ENCODE data around the gene GDF7.

GDF7 gene

DNA sequence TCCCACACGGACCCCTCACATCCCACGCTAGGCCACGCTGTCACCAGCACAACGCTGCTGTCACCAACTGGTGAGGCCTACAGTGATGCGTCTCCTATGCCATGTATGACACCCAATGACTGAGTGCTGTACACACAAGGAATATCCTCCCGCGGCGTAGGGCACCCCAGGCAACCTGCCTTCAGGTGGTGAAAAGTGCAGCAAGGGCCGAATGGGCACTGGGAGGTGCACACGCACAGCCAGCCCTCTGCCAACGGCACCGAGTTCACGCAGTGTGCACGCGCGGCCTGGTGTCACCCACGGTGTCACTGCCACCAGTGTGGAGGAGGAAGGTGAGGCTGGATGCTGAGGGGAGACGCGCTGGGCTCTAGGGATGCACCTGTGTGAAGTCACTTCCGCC is 20.5 kb upstream of the GDF7 start:
- DNase-seq = no peak

DNA sequence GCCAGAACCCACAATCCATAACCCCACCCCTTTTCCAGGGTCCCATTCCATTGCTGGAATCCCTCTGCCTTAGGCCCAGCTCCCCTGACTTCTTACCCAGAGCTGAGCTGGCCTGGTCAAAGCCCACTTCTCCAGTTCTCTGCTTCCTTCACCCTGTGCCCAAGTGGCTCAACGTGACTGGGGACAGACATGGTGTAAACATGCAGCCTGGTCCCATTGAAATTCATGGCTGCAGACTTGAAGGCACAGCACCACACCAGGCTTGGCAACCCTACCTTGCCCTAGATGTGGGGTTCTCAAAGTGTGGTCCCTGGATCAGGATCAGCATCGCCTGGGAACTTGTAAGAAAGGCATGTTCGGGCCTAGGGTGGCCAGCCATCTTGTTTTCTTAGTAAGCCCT is 19.7 kb upstream of the GDF7 start:
- DNase-seq = no peak

GRCh38 chr2:20647738-20648137 is 19.2 kb upstream of the GDF7 start:
- DNase-seq = no peak

DNA sequence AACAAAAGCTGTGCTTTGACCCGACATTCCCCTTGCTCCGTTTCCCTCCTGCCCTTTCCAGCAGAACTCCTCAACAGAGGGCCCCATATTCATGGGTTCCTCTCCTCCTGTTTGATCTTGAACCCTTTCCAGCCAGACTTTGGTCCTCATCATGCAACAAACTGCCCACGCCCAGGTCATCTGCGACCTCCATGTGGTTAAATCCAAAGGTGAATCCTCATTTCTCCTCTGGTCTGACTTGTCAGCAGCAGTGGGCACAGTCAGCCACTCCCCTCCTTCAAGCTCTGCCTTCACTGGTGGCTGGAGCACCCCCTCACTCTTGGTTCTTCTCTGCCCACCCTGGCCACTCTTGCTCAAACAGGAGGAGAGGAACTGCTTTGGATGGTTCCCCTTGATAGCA is 18.7 kb upstream of the GDF7 start:
- no peak for DNase-seq

DNA sequence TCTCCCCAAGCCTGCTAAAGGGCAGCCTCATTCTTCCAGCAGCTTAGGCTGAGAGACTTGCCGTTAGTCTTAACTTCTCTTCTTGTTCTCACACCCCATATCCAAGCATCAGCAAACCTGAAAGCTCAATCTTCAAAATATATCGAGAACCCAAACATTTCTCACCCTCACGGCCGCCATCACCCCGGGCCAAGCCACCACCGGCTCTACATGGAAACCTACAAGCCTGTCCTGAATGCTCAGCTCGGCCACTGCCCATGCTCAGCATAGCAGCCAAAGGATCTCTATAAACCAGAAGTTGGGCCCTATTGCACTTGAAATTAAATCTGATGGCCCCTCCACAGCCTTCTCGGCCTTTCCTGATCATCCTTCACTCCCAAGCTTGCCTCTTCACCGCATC is 18.1 kb upstream of the GDF7 start:
- DNase-seq = no peak

GRCh38 chr2:20649576-20649975 is 17.4 kb upstream of the GDF7 start:
- no peak for DNase-seq

DNA sequence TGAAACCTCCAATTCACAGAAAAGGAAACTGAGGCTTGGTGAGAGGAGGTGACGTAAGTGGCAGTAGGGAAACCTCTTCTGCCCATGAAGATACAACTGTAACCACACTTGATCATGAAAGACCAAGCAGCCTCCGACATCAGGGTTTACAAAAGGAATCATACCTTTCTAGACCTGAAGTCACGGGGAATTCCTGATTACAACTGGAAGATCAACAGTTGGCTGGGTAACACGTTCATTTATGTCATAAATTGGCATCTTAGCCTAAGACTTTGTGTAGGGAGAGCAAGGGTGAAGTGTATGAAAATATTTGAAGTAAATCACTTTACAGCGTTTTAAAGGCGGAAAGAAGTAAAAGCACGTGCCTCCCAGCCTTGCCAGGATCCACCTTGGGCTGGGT is 17.0 kb upstream of the GDF7 start:
- no peak for DNase-seq

GRCh38 chr2:20650393-20650876 is 16.5 kb upstream of the GDF7 start:
- DNase-seq = peak in 1 of 2 donors; percentile 25

GRCh38 chr2:20650877-20651730 is 15.8 kb upstream of the GDF7 start, which contains the start of gene HS1BP3:
HS1BP3 (minus strand) TSS chr2:20651098; CDS start chr2:20651063, 35 bp downstream.
- DNase-seq = peak; percentile 83 to 85

DNA sequence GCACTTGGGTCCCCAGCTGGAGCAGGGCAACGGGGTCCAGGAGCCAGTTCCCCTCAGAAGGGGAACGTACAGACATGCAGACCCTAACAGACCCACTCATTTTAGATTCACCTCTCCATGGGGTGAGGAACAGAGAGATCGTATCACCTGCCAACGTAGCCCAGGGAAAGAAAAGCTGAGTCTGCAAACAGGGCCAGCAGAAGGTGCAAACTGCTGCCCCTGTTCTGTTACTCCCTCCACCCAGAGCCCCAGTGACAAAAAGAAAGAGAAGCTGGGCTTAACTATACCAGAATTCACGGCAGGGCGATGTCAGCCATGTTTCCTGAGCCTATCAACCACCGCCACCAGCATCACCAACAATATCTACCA is 15.2 kb upstream of the GDF7 start:
- DNase-seq = no peak

DNA sequence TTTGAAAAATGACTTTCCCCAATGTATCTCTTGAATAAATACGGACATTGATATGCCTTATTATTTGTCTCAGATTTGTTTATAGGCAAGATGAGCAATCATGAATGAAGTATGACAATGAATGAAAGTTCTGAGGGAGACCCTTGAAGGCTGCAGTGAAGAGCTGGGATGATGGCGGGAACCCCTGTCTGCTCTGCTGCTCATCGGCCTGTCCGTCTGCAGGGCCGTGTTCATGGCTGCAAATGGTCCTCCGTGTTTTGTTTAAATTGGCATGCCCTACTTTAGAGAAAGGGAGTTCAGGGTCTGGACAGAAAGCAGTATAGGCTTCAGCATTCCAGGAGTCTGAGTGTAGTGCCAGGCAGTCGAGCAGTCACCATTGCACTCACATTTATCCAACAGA is 14.8 kb upstream of the GDF7 start:
- DNase-seq = no peak

- no peak for DNase-seq
Observed at GRCh38 chr2:20652673-20653575, 14.0 kb upstream of the GDF7 start.

DNA sequence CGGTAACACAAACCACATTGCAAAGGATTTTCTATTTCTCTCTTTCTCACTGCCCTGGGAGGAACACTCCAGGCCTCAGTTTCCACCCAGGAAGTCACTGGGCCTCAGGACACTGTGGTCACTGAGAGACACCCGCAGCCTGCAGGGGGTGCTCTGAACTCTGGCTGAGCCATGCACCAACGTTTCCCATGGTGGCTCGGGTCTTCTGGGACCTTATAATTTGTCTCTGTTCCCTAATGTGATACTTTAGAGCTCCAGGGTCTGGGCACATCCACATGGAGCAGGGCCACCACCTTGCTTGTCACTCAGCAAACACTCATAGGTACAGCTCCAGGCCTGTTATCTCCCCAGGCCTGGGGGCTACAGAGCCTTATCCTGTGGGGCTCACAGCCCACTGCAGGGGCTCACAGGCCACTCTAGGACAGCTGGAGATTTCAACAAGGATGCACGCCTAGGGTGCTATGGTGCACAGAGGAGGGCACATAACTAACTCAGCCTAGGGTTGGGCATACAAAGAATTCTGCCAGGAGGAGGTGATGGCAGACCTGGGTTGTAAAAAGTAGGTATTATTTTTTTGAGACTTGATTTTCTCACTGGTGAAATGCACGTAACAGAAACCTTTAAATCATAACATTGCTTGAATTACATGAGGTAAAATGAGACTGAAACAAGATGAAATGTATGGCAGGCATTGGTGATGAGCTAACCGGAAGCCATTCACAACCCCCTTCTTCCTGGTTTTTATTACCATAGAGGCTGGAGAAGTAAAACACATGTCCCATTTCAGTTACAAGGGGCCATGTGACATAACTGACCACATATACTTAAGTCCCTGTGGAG is 13.0 kb upstream of the GDF7 start:
- no peak for DNase-seq

- DNase-seq = no peak
Observed at GRCh38 chr2:20654535-20654813, 12.5 kb upstream of the GDF7 start.

DNA sequence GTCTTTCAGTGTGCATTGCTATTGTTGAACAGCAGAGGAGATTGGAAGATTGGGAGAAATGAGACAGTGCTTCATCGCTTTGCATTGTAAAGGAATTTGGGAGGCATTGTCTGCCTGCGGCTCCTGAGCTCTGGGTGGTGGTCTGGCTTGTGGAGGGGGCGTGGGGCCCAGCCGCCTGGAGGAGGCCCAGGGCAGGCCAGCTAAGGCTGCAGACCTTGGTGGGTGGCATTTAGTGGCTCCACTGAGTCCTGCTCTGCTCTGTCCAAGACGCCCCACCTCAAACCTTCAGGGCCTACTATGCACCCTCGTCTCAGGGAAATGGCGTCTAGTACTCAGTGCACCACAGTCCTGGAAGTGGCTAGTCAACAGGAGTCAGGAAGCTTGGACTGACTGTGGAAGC is 10.4 kb upstream of the GDF7 start:
- no peak for DNase-seq

GRCh38 chr2:20657522-20658235 is 9.3 kb upstream of the GDF7 start:
- DNase-seq = no peak

DNA sequence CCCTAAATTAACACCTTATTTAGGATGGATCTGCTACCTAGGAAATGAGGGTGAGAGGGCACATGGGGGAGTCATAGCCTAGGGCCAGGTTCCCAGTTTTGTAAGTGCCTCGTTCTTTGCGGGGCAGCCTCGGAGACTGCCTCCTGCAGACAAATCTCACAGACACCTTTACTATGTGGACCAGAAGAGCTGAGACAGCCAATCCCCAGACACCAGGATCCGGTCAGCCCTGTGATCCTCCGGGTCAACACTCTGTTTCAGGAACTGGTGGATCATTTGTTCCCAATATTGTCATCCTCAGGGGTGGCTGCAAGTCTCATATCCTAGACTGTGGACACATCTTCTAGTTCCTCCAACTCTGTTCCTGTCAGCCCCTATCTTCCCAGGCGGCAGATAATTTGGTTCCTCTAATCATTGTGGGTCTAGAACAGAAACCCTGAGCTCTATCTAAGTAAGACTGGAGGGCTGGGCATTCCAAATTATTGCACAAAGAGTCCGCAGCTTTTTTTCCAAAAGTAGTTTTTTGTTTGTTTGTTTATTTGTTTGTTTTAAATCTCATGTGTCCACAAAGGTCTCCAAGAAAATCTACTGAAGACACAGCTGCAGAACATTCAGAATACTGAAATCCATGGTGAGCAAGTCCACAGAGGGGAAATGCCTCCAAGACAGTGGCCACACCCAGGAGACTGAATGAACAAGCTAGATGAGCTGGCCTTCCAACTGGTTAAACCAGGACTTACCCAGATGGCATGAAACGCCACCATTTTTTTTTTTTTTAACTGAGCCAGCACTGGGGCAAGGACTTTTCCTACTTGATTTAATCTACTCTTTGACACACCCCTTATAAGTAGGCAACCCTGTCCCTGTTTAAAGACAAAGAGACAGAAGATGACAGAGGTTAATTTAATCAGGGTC is 6.2 kb upstream of the GDF7 start:
- no peak for DNase-seq

- peak; percentile 53 to 61 for DNase-seq
Observed at GRCh38 chr2:20661421-20662307, 5.3 kb upstream of the GDF7 start.

GRCh38 chr2:20662308-20662937 is 4.5 kb upstream of the GDF7 start:
- no peak for DNase-seq

Data from activated CD4-positive, alpha-beta T cell treated with anti-CD3 and anti-CD28 coated beads for 4 hours (primary cell).